ENCODE measurements around the gene GOLGA6L9. TPM values are rescaled to one million over a fixed set of nuclear protein-coding genes. Genes with fewer than 3 reads are reported as not detected.
"Not testable (repeated sequence)": the region's sequence is repeated elsewhere in the genome, so short reads cannot be mapped to it uniquely, and the experiment has no call there.

The GOLGA6L9 gene, protein sequence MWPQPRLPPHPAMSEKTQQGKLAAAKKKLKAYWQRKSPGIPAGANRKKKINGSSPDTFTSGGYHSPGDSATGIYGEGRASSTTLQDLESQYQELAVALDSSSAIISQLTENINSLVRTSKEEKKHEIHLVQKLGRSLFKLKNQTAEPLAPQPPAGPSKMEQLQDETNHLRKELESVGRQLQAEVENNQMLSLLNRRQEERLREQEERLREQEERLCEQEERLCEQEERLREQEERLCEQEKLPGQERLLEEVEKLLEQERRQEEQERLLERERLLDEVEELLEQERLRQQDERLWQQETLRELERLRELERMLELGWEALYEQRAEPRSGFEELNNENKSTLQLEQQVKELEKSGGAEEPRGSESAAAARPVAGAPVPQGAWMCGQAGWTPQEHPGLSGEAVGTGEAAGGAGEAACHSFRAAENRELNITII
- total RNA-seq, result 0.51 and 0.63 TPM in 2 replicates

DNA sequence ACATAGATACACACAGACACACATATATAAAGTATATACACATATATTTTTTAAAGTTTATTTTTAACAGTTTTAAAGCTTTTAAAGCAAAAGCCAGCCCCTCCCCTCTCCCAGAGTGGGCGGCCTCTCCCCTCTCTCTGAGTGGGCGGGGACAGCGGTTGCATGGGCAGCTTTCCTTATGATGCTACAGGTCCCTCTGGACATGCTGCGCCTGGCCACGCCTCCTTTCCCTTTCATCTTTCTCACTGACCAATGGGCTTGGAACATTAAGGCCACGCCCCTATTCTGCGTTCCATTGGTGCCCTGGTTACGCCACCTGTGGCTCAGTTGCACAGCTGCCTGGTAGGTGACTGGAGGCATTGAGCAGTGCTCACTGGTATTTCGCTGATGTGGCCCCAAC lies at the start of gene GOLGA6L9:
Gene GOLGA6L9 (plus strand): TSS at position 124 of the 400 bp plus-strand sequence. CDS start 264 bp downstream, at position 388.
- not testable (repeated sequence) for DNase-seq (ENCODE audit: low read depth in 2 of 2)

DNA sequence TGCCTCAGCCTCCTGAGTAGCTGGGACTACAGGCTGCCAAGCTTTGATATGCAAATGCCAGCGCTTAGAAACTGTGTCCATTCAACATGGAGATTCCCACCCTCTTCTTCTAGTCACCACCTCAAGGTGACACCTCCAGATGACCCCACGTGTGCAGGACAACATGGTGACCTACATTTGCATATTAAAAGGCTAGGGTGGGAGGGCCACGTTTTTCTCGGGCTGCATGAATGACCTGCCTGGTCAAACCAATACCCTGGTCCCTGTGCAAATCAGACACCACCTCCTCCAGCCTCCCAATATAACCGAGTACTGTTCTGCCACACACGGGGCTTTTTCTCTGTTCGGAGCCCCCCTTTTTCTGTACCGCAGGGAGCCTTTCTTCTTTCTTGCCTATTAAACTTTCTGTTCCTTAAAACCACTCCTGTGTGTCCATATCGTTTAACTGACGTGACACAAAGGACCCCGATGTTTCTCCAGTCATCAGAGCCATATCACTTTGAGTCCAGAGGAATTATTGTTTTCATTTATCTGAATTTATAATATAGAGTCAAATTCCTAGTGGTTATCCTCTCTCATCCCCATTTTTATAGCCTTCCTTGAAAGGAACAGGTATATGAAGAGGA lies 48.2 kb upstream of the GOLGA6L9 start:
- not testable (repeated sequence) for DNase-seq (ENCODE audit: low read depth in 2 of 2)

DNA sequence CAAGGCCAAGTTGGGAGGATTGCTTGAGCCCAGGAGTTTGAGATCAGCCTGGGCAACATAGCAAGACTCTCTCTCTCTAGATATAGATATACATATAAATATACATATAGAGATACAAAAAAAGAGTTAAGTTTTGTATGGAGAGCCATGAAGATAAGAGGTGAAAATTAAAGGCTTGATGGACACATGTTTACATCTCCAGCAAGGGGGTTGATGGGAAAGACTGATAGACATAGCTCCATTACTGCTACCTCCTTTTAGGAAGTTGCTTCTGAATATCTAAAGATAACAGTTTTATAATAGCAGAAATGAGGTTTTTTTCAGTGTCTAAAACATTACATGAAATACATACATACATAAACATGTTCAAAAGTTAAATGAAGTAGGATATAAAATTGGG lies 42.4 kb upstream of the GOLGA6L9 start:
- DNase-seq (ENCODE audit: low read depth in 2 of 2), result not testable (repeated sequence)

DNA sequence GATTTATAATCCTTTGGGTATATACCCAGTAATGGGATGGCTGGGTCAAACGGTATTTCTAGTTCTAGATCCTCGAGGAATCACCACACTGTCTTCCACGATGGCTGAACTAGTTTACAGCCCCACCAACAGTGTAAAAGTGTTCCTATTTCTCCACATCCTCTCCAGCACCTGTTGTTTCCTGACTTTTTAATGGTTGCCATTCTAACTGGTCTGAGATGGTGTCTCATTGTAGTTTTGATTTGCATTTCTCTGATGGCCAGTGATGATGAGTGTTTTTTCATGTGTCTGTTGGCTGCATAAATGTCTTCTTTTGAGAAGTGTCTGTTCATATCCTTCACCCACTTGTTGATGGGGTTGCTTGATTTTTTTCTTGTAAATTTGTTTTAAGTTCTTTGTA lies 39.5 kb upstream of the GOLGA6L9 start:
- not testable (repeated sequence) for DNase-seq (ENCODE audit: low read depth in 2 of 2)

DNA sequence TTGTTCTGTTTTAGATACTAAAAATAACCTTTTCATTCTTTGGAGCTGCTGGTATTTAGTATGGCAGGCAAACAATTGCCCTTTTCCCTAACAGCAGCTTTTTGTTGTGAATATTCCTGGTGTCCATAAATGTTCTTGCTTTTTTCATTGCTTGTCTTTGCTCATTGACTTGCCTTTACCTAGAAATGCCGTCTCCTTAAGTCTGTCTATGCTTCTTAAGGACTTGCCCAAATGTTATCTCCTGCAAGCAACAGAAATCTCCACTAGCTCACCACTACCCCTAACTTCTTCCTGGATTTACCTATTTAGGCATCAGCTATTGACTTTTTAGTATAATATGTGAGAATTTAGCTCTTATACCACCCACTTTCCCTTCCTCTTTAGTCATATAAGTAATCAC lies 37.5 kb upstream of the GOLGA6L9 start:
- DNase-seq (ENCODE audit: low read depth in 2 of 2), result not testable (repeated sequence)

DNA sequence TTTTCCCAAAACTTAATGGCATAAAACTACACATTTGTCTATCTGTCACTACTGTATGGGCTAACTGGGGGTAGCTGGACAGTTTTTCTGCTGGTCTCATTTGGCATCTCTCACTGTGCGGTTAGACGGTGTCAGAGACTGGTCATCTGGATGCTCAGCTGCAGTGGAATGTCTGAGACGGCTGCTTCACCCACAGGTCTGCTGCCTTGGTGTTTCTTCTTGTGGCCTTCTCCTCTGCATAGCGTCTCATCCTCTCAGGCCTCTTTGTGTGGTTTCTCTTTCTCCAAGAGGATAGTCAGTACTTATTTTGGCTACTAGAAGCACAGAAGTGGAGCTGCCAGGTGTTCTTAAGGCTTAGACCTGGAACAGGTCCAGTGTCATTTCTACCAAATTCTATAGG lies 35.9 kb upstream of the GOLGA6L9 start:
- no peak for DNase-seq (ENCODE audit: low read depth in 2 of 2)

DNA sequence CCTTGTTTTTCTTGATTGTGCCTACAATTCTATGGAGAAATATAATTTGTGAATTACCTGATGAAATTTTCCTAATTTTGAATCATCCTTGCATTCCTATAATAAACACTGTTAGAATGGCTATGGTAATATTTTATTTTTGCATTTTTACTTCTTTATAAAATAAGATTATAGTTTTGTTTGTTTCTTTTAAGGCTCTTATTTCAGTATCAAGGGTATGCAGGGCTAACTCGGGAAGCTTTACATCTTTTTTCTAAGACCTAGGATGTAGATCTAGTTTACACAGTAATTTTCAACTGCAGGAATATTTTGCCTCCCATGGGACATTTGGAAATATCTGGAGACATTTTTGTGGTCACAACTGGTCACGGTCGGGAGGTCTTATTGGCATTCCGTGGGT lies 33.8 kb upstream of the GOLGA6L9 start:
- DNase-seq (ENCODE audit: low read depth in 2 of 2), result not testable (repeated sequence)

DNA sequence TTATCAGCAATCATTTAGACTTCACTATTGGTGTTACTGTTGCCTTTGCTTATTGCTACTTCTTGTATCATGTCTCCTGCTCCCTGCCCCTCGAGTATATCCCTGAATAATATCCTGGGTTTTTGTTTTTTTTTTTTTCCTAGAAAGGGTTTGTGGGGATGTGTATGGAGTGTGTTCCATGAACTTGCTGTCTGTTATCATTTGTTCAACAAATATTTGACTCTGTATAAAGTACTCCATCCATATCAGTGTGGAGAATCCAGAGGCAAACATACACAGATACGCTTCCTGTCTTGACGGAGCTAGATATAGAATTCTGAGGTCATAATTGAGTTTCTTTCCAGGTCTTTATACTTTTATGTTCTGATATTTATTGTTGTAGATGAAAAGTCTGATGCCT lies 31.8 kb upstream of the GOLGA6L9 start:
- DNase-seq (ENCODE audit: low read depth in 2 of 2), result no peak

DNA sequence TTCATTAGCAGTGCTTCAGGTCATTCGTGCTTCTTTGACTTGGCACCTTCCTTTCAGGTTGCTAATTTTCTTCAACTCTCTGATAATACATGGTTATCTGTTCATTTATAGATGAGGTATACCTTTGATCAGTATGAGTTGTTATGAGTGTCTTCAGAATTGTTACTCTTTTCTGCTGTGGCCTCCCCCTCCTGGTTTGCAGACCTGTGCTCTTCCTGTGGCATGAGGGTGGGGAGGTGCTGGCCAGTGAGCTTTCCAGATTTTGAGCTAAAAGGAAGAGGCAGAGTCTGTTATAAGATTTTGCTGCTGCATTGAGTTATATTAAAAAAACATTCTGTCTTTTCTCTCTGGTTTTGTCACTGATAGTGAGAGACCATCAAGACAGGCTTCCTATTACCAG lies 30.8 kb upstream of the GOLGA6L9 start:
- no peak for DNase-seq (ENCODE audit: low read depth in 2 of 2)

DNA sequence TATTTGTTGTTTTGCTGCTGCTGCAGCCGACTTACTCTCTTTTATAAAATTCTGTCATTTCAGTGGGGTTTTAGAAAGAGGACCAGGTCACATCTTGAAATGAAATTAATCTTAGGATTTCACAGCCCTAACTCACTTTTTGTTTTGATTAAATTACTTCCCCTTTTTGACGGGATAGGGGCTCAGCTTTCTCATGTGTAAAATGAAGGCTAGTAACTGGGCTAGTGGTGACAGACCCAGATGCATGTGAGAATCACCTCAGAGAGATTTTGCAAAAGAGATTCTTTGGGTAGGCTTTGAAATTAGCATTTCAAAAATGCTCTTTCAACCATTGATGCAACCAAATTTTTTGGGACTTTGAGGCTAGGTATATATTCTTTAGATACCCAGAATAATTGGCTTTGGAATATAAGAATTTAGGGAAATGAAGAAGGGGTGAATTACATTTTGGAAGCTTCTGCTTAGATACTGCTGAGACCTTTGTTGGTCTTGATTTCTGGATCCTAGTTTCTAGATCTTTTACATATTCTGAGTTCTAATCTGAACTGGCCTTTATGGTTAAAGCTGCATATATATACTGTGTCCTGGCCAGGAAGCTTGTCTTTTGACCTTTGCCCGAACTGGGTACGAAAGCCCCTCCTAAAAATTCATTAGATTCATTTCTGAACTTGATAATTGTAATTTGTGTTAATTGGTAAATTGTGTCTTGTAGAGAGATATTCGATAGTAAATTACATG lies 30.1 kb upstream of the GOLGA6L9 start:
- not testable (repeated sequence) for DNase-seq (ENCODE audit: low read depth in 2 of 2)

DNA sequence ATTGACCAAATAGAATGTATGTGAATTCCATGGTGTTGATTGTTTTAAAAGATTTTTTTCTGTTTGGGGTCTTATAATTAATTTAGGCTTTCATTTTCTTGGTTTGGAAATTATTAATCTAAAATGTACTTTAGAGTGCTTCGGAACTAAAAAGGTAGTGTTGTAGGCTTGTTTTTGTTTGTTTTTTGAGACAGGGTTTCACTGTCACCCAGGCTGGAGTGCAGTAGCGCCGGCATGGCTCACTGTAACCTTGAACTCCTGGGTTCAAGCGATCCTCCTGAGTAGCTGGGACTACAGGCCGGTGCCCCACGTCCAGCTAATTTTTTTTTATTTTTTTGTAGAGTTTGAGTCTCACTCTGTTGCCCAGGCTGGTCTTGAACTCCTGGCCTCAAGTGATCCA lies 27.7 kb upstream of the GOLGA6L9 start:
- DNase-seq (ENCODE audit: low read depth in 2 of 2), result not testable (repeated sequence)

DNA sequence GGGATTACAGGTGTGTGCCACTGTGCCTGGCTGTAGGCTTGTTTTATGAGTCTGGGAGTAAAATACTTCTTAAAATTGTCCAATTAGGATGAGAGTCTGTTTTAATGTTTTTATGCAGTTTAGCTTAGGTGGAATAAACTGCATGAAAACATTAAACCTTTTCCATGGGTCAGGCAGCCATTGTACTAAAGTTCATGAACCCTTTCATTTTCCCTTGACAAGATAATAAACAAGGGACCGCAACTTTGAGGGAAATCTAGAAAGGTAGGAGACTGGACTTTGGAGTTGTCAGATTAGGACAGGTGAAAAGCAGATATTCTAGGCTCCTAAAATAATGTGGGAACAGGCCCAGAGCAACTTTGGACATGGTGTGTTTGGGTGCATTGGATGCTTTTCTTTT lies 27.3 kb upstream of the GOLGA6L9 start:
- not testable (repeated sequence) for DNase-seq (ENCODE audit: low read depth in 2 of 2)

DNA sequence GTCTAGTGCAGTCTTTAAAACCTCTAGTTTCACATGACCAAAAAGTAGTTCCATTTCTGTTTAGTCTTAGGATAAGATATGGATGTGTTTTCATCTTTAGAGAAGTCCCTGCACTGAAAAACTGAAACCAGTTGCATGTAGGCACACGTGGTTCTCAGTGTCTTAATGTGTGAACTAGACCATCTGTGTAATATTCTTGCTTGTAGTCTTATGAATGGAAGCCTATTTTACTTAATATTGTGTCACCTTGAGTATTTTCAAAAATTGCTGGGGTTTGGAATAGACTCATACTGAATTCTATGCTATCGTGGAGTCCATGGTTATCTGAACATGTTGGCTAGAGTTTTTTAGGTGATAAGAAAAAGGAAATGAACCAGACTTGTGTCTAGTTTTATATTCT lies 23.4 kb upstream of the GOLGA6L9 start:
- not testable (repeated sequence) for DNase-seq (ENCODE audit: low read depth in 2 of 2)

DNA sequence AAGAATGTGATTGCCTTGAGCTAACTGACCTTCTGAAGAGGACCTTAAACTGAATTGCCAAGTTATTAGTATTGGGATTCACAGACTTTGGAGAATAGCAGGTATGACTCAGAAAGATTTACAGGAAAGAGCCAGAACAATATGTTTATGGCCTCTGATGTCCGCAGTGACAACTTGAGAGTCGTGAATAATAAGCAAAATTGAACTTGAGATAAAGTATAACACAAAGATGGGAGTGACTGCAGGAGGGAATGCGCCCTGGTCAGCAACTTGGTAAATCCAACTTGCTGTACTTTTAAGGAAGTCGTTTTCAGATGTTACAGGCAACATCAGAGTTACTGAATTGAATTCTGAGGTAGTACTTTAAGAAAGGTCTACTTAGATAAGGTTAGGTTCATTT lies 19.3 kb upstream of the GOLGA6L9 start:
- DNase-seq (ENCODE audit: low read depth in 2 of 2), result peak in 1 of 2 donors; percentile 55

DNA sequence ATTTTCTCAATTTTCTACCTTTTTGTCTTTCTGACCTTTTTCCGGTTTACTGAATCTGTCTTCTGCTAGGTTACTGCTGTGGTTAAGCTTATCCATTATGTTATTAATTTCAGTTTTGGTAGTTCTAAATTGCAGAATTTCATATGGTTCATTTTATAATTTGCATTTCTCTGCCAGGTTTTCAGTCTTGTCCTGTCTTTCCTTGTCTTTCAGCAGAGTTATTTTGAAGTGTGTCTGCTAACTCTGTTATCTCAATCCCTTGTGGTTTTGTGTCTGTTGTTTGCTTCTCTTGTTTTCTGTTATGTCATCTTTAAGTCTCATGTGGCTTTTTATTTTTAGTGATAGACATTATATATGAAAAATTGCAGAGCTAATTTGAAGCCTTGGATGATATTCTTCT lies 18.0 kb upstream of the GOLGA6L9 start:
- DNase-seq (ENCODE audit: low read depth in 2 of 2), result not testable (repeated sequence)

DNA sequence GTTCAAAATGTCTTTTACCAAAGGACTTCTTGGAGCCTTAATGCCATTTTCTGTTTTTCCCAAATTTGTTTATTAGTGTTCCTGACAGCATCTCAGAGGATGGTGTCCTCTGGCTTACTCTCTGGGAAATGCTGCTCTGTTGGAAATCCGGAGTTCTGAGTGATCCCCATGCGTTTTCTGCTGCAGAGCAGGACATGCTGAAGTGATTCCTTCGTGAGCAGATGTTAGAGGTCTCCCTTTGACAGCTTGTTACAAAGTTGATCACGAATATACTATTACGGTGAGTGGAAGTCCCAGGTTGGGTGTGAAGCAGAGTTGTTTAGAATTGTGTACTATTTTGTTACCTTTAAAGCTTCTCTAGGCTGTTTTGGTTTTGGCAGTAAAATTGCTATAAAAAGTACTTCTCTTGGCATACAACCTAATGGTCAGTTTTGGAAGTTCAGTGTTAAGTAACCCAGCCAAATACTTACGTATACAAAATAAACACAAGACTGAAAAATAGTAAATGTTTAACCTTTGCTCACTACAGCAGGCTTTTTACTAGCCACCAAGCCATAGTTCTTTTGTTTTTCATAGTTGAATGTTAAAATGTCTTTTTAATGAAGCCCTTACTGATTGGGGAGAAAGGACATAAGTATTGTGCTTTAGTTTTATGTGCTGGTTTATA lies 15.0 kb upstream of the GOLGA6L9 start:
- DNase-seq (ENCODE audit: low read depth in 2 of 2), result not testable (repeated sequence)

DNA sequence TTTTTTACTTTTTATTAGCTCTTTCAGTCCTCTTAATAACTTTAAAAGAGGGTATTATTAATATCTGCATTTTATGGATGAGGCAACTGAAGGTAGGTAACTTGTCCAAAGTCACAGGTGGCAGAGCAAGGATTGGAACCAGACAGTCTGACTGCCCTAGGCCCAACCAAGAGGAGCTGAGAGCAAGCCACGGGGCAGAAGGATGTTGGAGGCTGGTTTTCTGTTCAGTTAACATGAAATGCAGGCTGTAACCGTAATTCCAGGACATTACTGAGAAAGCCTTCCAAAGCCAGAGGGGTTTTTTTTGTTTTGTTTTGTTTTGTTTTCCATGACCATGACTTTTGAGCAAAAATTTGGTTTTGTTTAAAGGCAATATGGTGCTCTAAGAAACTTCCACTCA lies 9.1 kb upstream of the GOLGA6L9 start:
- DNase-seq (ENCODE audit: low read depth in 2 of 2), result not testable (repeated sequence)

DNA sequence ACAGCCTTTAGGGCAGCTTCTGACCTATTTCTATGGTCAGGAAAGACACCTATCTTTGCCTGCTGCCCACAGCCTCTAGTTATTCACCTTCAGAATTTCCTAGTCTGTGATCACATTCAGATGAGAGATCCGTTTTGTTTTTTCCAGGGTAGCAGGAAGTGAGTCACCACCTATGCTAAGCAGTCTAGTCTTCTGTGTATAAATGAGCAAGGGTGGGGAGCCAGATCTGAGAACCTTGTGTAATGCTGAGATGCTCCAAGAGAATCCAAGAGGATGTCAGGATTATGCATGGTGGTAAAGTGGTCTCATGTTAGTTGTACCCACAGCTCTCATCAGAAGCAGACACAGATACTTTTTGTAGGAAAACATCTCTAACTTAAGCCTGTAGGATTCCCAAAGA lies 8.7 kb upstream of the GOLGA6L9 start:
- DNase-seq (ENCODE audit: low read depth in 2 of 2), result not testable (repeated sequence)

DNA sequence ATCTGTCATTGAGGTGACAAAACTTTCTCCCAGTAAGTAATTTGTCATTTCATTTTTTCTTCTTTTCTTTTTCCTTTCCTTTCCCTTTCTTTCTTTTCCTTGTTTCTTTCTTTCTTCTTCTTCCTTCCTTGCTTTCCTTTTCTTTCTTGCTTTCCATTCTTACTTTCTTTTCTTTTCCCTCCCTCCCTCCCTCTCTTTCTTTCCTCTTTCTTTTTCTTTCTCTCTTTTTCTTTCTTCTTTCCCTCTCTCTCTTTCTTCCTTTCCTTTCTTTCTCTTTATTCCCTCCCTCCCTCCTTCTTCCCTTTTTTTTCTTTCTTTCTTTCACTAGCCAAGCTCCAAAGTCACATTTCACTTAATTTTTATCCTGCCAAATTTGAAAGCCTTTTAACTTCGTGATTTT lies 2.5 kb upstream of the GOLGA6L9 start:
- not testable (repeated sequence) for DNase-seq (ENCODE audit: low read depth in 2 of 2)

DNA sequence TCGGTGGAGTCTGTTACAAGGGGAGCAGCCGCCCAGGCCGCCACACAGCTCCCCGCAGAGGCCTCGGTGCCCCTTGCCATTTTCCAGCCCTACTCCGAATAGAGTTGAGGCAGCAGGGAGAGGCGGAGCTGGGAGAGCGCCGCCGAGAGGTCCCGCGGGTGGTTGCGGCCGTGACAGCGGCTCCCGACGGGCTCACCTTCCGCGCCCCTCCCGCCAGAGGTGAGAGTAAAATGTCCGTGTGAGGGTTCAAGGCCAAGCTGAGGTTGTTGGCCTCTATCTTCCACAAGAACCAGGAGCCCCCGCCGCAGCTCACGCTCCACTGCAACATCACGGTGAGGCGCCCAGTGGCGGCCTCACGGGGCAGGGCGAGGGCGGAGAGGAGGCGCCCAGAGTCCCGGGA lies 15.8 kb downstream of the GOLGA6L9 start:
- not testable (repeated sequence) for DNase-seq (ENCODE audit: low read depth in 2 of 2)

DNA sequence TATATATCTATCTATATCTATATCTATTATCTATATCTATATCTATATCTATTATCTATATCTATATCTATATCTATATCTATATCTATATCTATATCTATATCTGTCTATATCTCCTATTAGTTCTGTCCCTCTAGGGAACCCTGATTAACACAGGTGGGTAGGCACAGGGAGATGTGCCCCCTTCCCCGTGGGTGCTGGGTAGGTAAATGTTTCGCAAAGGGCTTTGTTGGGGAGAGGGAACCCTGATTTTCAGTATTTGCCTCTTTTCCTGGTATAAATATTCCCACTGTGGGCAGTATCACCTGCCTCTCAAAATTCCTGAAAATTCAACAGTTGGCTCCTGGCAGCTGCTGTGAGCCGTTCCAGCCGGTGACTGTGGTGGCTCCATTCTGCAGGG lies 27.7 kb downstream of the GOLGA6L9 start:
- DNase-seq (ENCODE audit: low read depth in 2 of 2), result not testable (repeated sequence)

DNA sequence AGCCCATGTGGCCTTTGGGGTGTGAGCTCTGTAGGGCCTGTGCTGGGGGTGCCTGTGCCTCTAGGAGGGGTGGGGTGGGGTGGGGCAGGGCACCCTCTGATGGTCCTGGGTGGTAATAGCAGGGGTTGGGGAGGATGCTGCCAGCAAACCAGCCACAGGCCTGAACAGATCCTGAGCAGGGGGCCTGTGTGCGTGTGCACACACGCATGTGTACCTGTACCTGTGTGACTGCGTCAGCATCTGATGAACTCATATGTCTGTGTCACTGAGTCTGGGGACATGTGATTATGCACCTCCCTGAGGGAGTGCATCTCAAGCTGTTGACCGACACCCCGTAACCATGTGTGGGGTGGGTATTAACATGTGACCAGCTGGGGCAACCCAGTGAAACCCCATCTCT lies 36.0 kb downstream of the GOLGA6L9 start:
- DNase-seq (ENCODE audit: low read depth in 2 of 2), result not testable (repeated sequence)

All from dermis microvascular lymphatic vessel endothelial cell (primary cell).